Measurements from ENCODE around the gene CDHR1. TPM values are rescaled to one million over a fixed set of nuclear protein-coding genes. Genes with fewer than 3 reads are reported as not detected.
"Not testable (repeated sequence)": the region's sequence is repeated elsewhere in the genome, so short reads cannot be mapped to it uniquely, and the experiment has no call there.

Gene CDHR1
- total RNA-seq, result under 1 TPM in 3 of 4 donors, not detected in 1; under 0.01 to 0.17 (median 0.06) TPM

DNA sequence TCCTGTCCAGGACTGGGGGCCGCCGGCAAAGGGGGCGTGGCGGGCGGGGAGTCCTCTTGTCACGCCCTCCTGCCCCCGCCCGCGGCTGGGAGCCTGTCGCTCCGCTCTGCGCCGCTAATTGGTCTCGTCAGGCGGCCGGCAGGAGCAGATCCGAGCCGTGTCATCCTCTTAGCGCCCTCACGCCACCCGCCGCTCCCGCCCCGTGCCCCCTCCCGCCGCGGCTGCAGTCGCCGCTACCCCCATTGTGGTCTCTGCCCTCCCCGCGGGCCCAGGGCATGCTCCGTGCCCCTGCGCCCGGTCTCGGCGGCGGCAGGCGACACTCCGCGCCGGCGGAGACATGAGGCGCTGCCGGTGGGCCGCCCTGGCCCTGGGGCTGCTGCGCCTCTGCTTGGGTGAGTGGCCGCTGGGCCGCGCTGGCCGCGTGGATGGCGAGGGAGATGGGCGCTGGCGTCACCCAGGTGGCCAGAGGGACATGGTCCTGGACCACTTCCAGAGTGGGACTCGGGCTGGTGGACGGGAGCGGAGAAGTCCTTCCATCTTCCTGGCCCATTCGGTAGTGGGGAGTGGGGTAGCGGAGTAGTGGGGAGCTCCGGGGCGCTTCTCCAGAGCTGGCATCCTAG lies at the start of gene CDHR1:
Gene CDHR1 (plus strand): TSS at position 114 of the 620 bp plus-strand sequence. CDS start 224 bp downstream, at position 338.
- H3K27ac ChIP-seq (replicated peaks in 1 of 4), result no peak within 1 kb of the TSS
- intact Hi-C loops (cut with DNase I), result no loop called here
- no peaks in the 10 kb centered on the region for H3K9me3 ChIP-seq
- no peak for DNase-seq (ENCODE audit: extremely low spot score)
- no peaks in the 10 kb centered on the region for H3K36me3 ChIP-seq
- peaks cover 6 to 19% (median 15%) of the 10 kb centered on the region in 4 donors for H3K4me1 ChIP-seq
- H3K27me3 ChIP-seq, result peaks cover 0 to 80% (median 23%) of the 10 kb centered on the region in 4 donors
- no CpG with 5 or more reads among the region's 61 CpGs for WGBS
- no peak for TF ChIP-seq POLR2A (IDR thresholded peaks at IDR 0.05; ENCODE audit: low read depth)
- TF ChIP-seq, protein P1, sequence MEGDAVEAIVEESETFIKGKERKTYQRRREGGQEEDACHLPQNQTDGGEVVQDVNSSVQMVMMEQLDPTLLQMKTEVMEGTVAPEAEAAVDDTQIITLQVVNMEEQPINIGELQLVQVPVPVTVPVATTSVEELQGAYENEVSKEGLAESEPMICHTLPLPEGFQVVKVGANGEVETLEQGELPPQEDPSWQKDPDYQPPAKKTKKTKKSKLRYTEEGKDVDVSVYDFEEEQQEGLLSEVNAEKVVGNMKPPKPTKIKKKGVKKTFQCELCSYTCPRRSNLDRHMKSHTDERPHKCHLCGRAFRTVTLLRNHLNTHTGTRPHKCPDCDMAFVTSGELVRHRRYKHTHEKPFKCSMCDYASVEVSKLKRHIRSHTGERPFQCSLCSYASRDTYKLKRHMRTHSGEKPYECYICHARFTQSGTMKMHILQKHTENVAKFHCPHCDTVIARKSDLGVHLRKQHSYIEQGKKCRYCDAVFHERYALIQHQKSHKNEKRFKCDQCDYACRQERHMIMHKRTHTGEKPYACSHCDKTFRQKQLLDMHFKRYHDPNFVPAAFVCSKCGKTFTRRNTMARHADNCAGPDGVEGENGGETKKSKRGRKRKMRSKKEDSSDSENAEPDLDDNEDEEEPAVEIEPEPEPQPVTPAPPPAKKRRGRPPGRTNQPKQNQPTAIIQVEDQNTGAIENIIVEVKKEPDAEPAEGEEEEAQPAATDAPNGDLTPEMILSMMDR (IDR thresholded peaks at IDR 0.05), result no peak
- H3K4me3 ChIP-seq, result peak within 1 kb of the TSS; percentile 51 to 56 (median 52)

DNA sequence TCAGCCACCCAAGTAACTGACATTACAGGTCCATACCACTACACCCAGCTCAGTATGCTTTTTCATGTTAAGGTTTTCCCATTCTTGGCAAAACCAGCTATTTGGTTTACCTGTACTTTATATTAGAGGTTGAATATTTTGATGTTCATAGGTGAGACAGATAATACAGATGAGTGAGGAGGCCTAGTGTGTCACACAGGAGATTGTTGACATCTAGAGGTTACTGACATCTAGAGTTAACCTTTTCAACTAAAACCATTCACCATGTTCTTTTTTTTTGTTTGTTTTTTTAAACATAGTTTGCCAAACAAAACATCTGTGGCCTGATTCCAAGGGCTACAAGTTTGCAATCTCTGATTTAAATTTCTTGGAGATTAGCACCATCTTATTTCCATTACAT lies 47.0 kb upstream of the CDHR1 start:
- intact Hi-C loops (cut with DNase I), result no loop called here
- Histone ChIP-seq H3K9me3 (no peaks in the 10 kb centered on the region), H3K36me3 (peaks cover 87 to 100% (median 91%) of the 10 kb centered on the region in 4 donors), H3K4me1 (peaks cover 0 to 2% (median under 1%) of the 10 kb centered on the region in 4 donors), H3K4me3 (no peak overlapping the region), H3K27ac (replicated peaks in 1 of 4) (no peak overlapping the region), H3K27me3 (no peaks in the 10 kb centered on the region)
- TF ChIP-seq POLR2AphosphoS5 (IDR thresholded peaks at IDR 0.05), result no peak
- TF ChIP-seq, protein P1 (IDR thresholded peaks at IDR 0.05), result no peak
- TF ChIP-seq POLR2A (IDR thresholded peaks at IDR 0.05; ENCODE audit: low read depth), result no peak
- no peak for TF ChIP-seq EP300 (IDR thresholded peaks at IDR 0.05)
- no peak for DNase-seq (ENCODE audit: extremely low spot score)

DNA sequence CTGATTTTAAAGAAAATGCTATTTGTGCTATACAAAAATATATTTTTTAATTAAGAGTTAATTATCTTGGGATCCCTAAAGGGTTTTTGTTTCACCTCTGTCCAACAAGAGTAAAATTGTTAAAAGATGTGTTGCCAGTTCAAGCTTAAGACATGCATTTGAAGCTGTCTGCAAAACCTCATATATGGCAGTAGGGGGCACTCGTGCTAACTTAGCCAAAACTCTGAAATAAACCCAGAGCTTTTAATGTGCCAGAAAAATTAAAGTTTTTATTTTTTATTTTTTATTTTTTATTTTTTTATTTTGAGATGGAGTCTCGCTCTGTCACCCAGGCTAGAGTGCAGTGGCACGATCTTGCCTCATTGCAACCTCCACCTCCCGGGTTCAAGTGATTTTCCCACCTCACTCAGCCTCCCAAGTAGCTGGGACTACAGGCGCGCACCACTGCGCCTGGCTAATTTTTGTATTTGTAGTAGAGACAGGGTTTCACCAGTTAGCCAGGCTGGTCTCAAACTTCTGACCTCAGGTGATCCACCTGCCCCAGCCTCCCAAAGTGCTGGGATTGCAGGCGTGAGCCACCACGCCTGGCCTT lies 46.2 kb upstream of the CDHR1 start:
- H3K4me1 ChIP-seq; H3K27ac ChIP-seq (replicated peaks in 1 of 4); H3K4me3 ChIP-seq; DNase-seq (ENCODE audit: extremely low spot score); intact Hi-C loops (cut with DNase I); H3K9me3 ChIP-seq; H3K27me3 ChIP-seq: not testable (repeated sequence)
- H3K36me3 ChIP-seq, result peaks cover 81 to 100% (median 92%) of the 10 kb centered on the region in 4 donors
- 87% methylated on average over 9 of the region's 9 CpGs for WGBS
- TF ChIP-seq, protein P1 (IDR thresholded peaks at IDR 0.05), result peak; percentile 42 to 72 (median 45)

DNA sequence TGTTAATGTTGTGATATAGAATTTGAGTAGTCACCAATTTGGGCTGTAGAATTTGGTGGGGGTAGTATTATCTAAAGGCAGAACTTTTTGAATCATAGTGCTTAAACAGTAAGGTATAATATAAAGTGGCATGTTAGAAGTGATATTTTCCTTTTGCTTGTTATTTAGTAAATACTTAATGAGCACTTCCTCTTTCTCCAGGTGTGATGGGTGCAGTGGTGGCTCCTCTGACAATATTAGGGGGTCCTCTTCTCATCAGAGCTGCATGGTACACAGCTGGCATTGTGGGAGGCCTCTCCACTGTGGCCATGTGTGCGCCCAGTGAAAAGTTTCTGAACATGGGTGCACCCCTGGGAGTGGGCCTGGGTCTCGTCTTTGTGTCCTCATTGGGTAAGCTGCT lies 44.5 kb upstream of the CDHR1 start:
- DNase-seq (ENCODE audit: extremely low spot score), result no peak
- peaks cover 70 to 100% (median 92%) of the 10 kb centered on the region in 4 donors for H3K36me3 ChIP-seq
- TF ChIP-seq POLR2AphosphoS5 (IDR thresholded peaks at IDR 0.05) (no peak), EP300 (IDR thresholded peaks at IDR 0.05) (no peak), POLR2A (IDR thresholded peaks at IDR 0.05; ENCODE audit: low read depth) (no peak)
- TF ChIP-seq, protein P1 (IDR thresholded peaks at IDR 0.05), result no peak
- H3K27me3 ChIP-seq, result no peaks in the 10 kb centered on the region
- intact Hi-C loops (cut with DNase I), result no loop called here
- no peak overlapping the region for H3K4me3 ChIP-seq
- no peaks in the 10 kb centered on the region for H3K4me1 ChIP-seq
- WGBS, result 92% methylated on average over 2 of the region's 2 CpGs
- H3K9me3 ChIP-seq, result no peaks in the 10 kb centered on the region
- no peak overlapping the region for H3K27ac ChIP-seq (replicated peaks in 1 of 4)

DNA sequence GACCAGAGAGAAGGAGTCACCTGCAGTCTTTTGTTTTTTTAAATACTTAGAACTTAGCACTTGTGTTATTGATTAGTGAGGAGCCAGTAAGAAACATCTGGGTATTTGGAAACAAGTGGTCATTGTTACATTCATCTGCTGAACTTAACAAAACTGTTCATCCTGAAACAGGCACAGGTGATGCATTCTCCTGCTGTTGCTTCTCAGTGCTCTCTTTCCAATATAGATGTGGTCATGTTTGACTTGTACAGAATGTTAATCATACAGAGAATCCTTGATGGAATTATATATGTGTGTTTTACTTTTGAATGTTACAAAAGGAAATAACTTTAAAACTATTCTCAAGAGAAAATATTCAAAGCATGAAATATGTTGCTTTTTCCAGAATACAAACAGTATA lies 41.6 kb upstream of the CDHR1 start:
- H3K9me3 ChIP-seq, result no peaks in the 10 kb centered on the region
- no peak overlapping the region for H3K4me3 ChIP-seq
- no peaks in the 10 kb centered on the region for H3K27me3 ChIP-seq
- no peaks in the 10 kb centered on the region for H3K4me1 ChIP-seq
- DNase-seq (ENCODE audit: extremely low spot score), result no peak
- H3K36me3 ChIP-seq, result peaks cover 47 to 78% (median 73%) of the 10 kb centered on the region in 4 donors
- H3K27ac ChIP-seq (replicated peaks in 1 of 4), result no peak overlapping the region
- TF ChIP-seq EP300 (IDR thresholded peaks at IDR 0.05), result no peak
- TF ChIP-seq, protein P1 (IDR thresholded peaks at IDR 0.05), result no peak
- no peak for TF ChIP-seq POLR2AphosphoS5 (IDR thresholded peaks at IDR 0.05)
- TF ChIP-seq POLR2A (IDR thresholded peaks at IDR 0.05; ENCODE audit: low read depth), result no peak
- intact Hi-C loops (cut with DNase I), result no loop called here

Data from esophagus muscularis mucosa (tissue), 4 donors.